SK-N-SH (cell line): Measurements from ENCODE around the gene RGS9BP. TPM values are rescaled to one million over a fixed set of nuclear protein-coding genes. Genes with fewer than 3 reads are reported as not detected.

Source experiments
- CTCF ChIA-PET: fragments of 300-600, 350-600 bp; formaldehyde crosslinking; extraction: SDS; loops from one replicate; lab custom pipeline; 2021; lab: Yijun Ruan, JAX
- POLR2A ChIA-PET: fragments of 350-600 bp; sonication (Branson Sonifier 250); formaldehyde crosslinking; extraction: SDS; loops from one replicate; lab custom pipeline; 2020; ENCODE audit warnings: antibody characterized with exemption, inconsistent platforms; lab: Yijun Ruan, JAX
- DNase-seq: peaks from one replicate; pipeline ENCODE4 v3.0.0; 2012
- H2AFZ ChIP-seq: fragments of 200-600 bp; sonication (generic); 2 replicates; pipeline ENCODE4 v1.8.1; 2016; ENCODE audit warnings: antibody characterized with exemption, mild to moderate bottlenecking, low read depth
- H3F3A ChIP-seq: fragments of 200-600 bp; sonication (generic); replicated peaks from 2 replicates; pipeline ENCODE3; 2016; ENCODE audit warnings: antibody characterized with exemption, mild to moderate bottlenecking; ENCODE audit not compliant: insufficient read depth
- H3K27ac ChIP-seq, 2 experiments: fragments of 200-500 bp in 1 of 2; fragments of 200-600 bp in 1 of 2; sonication (Bioruptor generic) in 1 of 2; sonication (generic), shearing (Covaris generic) in 1 of 2; 2 replicates each; pipeline versions ENCODE4 v1.5.1 to v1.6.1; 2014 to 2016; ENCODE audit warnings: low read depth in 2 of 2, inconsistent platforms in 1 of 2, low read length in 1 of 2, mild to moderate bottlenecking in 1 of 2, mixed read lengths in 1 of 2
- H3K27me3 ChIP-seq: fragments of 200-600 bp; sonication (generic), shearing (Covaris generic); 2 replicates; pipeline ENCODE4 v1.6.1; 2016; ENCODE audit warnings: mixed run types; ENCODE audit not compliant: insufficient read depth
- H3K36me3 ChIP-seq, 2 experiments: fragments of 200-500 bp in 1 of 2; fragments of 200-600 bp in 1 of 2; sonication (Bioruptor generic) in 1 of 2; sonication (generic) in 1 of 2; replicated peaks in 1 of 2; 2 replicates each; pipeline versions ENCODE3 to v1.5.1; 2014 to 2016; ENCODE audit warnings: low read length in 1 of 2, mild to moderate bottlenecking in 1 of 2; ENCODE audit not compliant: insufficient read depth in 2 of 2, control insufficient read depth in 1 of 2
- H3K4me1 ChIP-seq, 2 experiments: fragments of 200-500 bp in 1 of 2; fragments of 200-600 bp in 1 of 2; sonication (Bioruptor generic) in 1 of 2; sonication (generic), shearing (Covaris generic) in 1 of 2; 2 replicates each; pipeline versions ENCODE4 v1.5.1 to v1.6.1; 2014 to 2016; ENCODE audit warnings: low read depth in 1 of 2, low read length in 1 of 2, mixed run types in 1 of 2; ENCODE audit not compliant: insufficient read depth in 2 of 2, control insufficient read depth in 1 of 2
- H3K4me2 ChIP-seq: fragments of 200-600 bp; sonication (generic), shearing (Covaris generic); 2 replicates; pipeline ENCODE4 v1.6.1; 2017; ENCODE audit warnings: mixed run types
- H3K4me3 ChIP-seq, 2 experiments: fragments of 200-500 bp in 1 of 2; fragments of 200-600 bp in 1 of 2; sonication (Bioruptor generic) in 1 of 2; sonication (generic), shearing (Covaris generic) in 1 of 2; 2 replicates each; pipeline versions ENCODE4 v1.5.1 to v1.8.1; 2014 to 2016; ENCODE audit warnings: low read depth in 2 of 2, inconsistent platforms in 1 of 2, low read length in 1 of 2, mild to moderate bottlenecking in 1 of 2, mixed read lengths in 1 of 2, moderate library complexity in 1 of 2
- H3K79me2 ChIP-seq: fragments of 200-600 bp; sonication (generic); 2 replicates; pipeline ENCODE4 v1.8.1; 2017; ENCODE audit warnings: mild to moderate bottlenecking; ENCODE audit not compliant: insufficient read depth
- H3K9ac ChIP-seq: fragments of 200-600 bp; sonication (generic); 2 replicates; pipeline ENCODE4 v1.6.1; 2017; ENCODE audit warnings: mixed run types
- H3K9me2 ChIP-seq: fragments of 200-600 bp; sonication (generic); 2 replicates; pipeline ENCODE4 v1.6.1; 2017; ENCODE audit warnings: mixed run types
- H3K9me3 ChIP-seq: fragments of 200-600 bp; sonication (generic); 2 replicates; pipeline ENCODE4 v1.6.1; 2017; ENCODE audit warnings: mixed run types, mild to moderate bottlenecking, moderate library complexity
- H4K20me1 ChIP-seq: fragments of 200-600 bp; sonication (generic); 2 replicates; pipeline ENCODE4 v1.6.1; 2017; ENCODE audit warnings: mild to moderate bottlenecking, mixed run types; ENCODE audit not compliant: insufficient read depth
- ELF1 ChIP-seq: IDR thresholded peaks from 2 replicates; pipeline ENCODE4 v1.4.0; 2012
- FOSL2 ChIP-seq: IDR thresholded peaks from 2 replicates; pipeline ENCODE4 v1.4.0; 2012; ENCODE audit warnings: low read depth, mild to moderate bottlenecking, moderate library complexity, borderline replicate concordance
- GABPA ChIP-seq: IDR thresholded peaks from 2 replicates; pipeline ENCODE4 v1.4.0; 2012; ENCODE audit warnings: low read depth, mild to moderate bottlenecking
- GATA2 ChIP-seq: sonication (generic); formaldehyde crosslinking; IDR thresholded peaks from 2 replicates; pipeline ENCODE4 v1.5.0; 2020; ENCODE audit warnings: mild to moderate bottlenecking, missing genetic modification reagents
- IRF3 ChIP-seq: fragments of 150-350 bp; IDR thresholded peaks from 2 replicates; pipeline ENCODE4 v1.6.1; 2016; ENCODE audit warnings: mild to moderate bottlenecking, low read depth, low read length
- MAX ChIP-seq: IDR thresholded peaks from 2 replicates; pipeline ENCODE4 v1.4.0; 2012; ENCODE audit warnings: low read depth
- MXI1 ChIP-seq: IDR thresholded peaks from 2 replicates; pipeline ENCODE4 v1.6.1; 2012; ENCODE audit warnings: mild to moderate bottlenecking, low read depth, low read length, improper control_type of control experiment
- NFIC ChIP-seq: IDR thresholded peaks from 2 replicates; pipeline ENCODE4 v1.4.0; 2012; ENCODE audit warnings: borderline replicate concordance
- NRF1 ChIP-seq: IDR thresholded peaks from 2 replicates; pipeline ENCODE4 v1.6.1; 2012; ENCODE audit warnings: low read depth, mild to moderate bottlenecking, low read length
- PBX3 ChIP-seq: IDR thresholded peaks from 2 replicates; pipeline ENCODE4; 2012
- POLR2AphosphoS5 ChIP-seq: IDR thresholded peaks from 2 replicates; pipeline ENCODE4 v1.6.1; 2012; ENCODE audit warnings: low read depth, low read length
- RAD21 ChIP-seq: IDR thresholded peaks from 2 replicates; pipeline ENCODE4 v1.6.1; 2012; ENCODE audit warnings: mild to moderate bottlenecking, low read length
- REST ChIP-seq: IDR thresholded peaks from 2 replicates; pipeline ENCODE4 v1.6.1; 2012; ENCODE audit warnings: mild to moderate bottlenecking, low read depth, low read length, moderate library complexity
- RFX5 ChIP-seq: IDR thresholded peaks from 2 replicates; pipeline ENCODE4 v1.6.1; 2012; ENCODE audit warnings: mild to moderate bottlenecking, improper control_type of control experiment, low read length
- RXRA ChIP-seq: IDR thresholded peaks from 2 replicates; pipeline ENCODE4 v1.4.0; 2012; ENCODE audit warnings: low read depth, mild to moderate bottlenecking, borderline replicate concordance
- SIN3A ChIP-seq: IDR thresholded peaks from 2 replicates; pipeline ENCODE4 v1.6.1; 2012; ENCODE audit warnings: low read depth, mild to moderate bottlenecking, low read length, moderate library complexity, borderline replicate concordance
- TCF12 ChIP-seq: IDR thresholded peaks from 2 replicates; pipeline ENCODE4 v1.4.0; 2012
- ZBTB33 ChIP-seq: IDR thresholded peaks from 2 replicates; pipeline ENCODE4 v1.4.0; 2012; ENCODE audit warnings: low read depth, borderline replicate concordance
- WGBS: methylation state at CpG from one replicate; pipeline ENCODE4 v1.1.6; 2017; ENCODE audit warnings: low lambda C conversion rate; 5-methylcytosine and 5-hydroxymethylcytosine counted together
- polyA plus RNA-seq, 3 experiments: library from polyadenylated mRNA; depleted of rRNA; stranded (reverse); fragments of >200 nt; gene quantifications; 2 replicates each; pipeline ENCODE4 v1.2.3, GENCODE V29; 2012

RGS9BP gene
- polyA plus RNA-seq, 1 of the 3 experiments (the other 2 are of a cell fraction) = 0.18 TPM

GRCh38 chr19:32688311-32688710 lies 12.7 kb downstream of the RGS9BP start:
- no peak overlapping the region for H3K9ac ChIP-seq
- H3K4me3 ChIP-seq = no peak overlapping the region
- H3K4me1 ChIP-seq = peaks cover 0 to 15% of the 10 kb centered on the region in 2 experiments; a peak in 3 of 4 replicates
- no peak overlapping the region for H3K27ac ChIP-seq
- 100% methylated on average over 1 of the region's 1 CpG for whole genome bisulfite sequencing
- no peaks in the 10 kb centered on the region for H3K9me3 ChIP-seq
- peaks cover 13% of the 10 kb centered on the region for H3K79me2 ChIP-seq
- CTCF ChIA-PET = no interaction called here
- no peak for TF ChIP-seq REST
- TF ChIP-seq MAX = no peak
- TF ChIP-seq RXRA = no peak
- TF ChIP-seq NFIC = no peak
- TF ChIP-seq GABPA = no peak
- no peak overlapping the region for H3K4me2 ChIP-seq
- POLR2A ChIA-PET = no interaction called here
- no peaks in the 10 kb centered on the region for H3K27me3 ChIP-seq
- peaks cover 0 to under 1% of the 10 kb centered on the region in 2 experiments for H3K36me3 ChIP-seq
- no peaks in the 10 kb centered on the region for H3F3A ChIP-seq
- no peak for DNase-seq
- H3K9me2 ChIP-seq = no peaks in the 10 kb centered on the region
- no peak overlapping the region for H2AFZ ChIP-seq
- H4K20me1 ChIP-seq = no peaks in the 10 kb centered on the region

- DNase-seq = peak; percentile 93
- H3K79me2 ChIP-seq = peaks cover 44% of the 10 kb centered on the region
- H3K27me3 ChIP-seq = no peaks in the 10 kb centered on the region
- no peaks in the 10 kb centered on the region for H3F3A ChIP-seq
- H3K9me3 ChIP-seq = no peaks in the 10 kb centered on the region
- CTCF ChIA-PET = interaction anchor here (0.5 to 1.4 kb wide), 5 partner anchors 10 to 284 kb away, joined by 3 to 8 read pairs (median 3); partner anchors contain the start of gene RGS9BP
- 24% methylated on average over 11 of the region's 32 CpGs for WGBS
- peak within 1 kb of the TSS; percentile 96 for H3K4me2 ChIP-seq
- H3K4me3 ChIP-seq = peak within 1 kb of the TSS; percentile 80 to 84
- H3K9ac ChIP-seq = peak within 1 kb of the TSS; percentile 92
- H4K20me1 ChIP-seq = peaks cover 12% of the 10 kb centered on the region; the same call in 1 of the 2 replicates
- POLR2A ChIA-PET = interaction anchor here (0.7 to 1.3 kb wide), 4 partner anchors 9 to 111 kb away, joined by 3 to 10 read pairs (median 5); partner anchors contain the start of gene PDCD5
- H3K36me3 ChIP-seq = peaks cover 8 to 10% of the 10 kb centered on the region in 2 experiments
- H3K4me1 ChIP-seq = peaks cover 0 to 16% of the 10 kb centered on the region in 2 experiments; a peak in 3 of 4 replicates
- H3K27ac ChIP-seq = peak within 1 kb of the TSS; percentile 50 to 86
- peak within 1 kb of the TSS; percentile 77 for H2AFZ ChIP-seq
- no peaks in the 10 kb centered on the region for H3K9me2 ChIP-seq
- TF ChIP-seq TCF12 = no peak
- no peak for TF ChIP-seq RAD21
- TF ChIP-seq MAX = peak; percentile 58; the same call in 1 of the 2 replicates
- peak; percentile 94 for TF ChIP-seq ZBTB33
- TF ChIP-seq POLR2AphosphoS5 = peak; percentile 87
- no peak for TF ChIP-seq IRF3
- peak; percentile 21; the same call in 1 of the 2 replicates for TF ChIP-seq FOSL2
- 0 out of 2 replicates have a peak, but pooled peaks have one; percentile 29 for TF ChIP-seq NRF1
- peak; percentile 80; the same call in 1 of the 2 replicates for TF ChIP-seq SIN3A
- no peak for TF ChIP-seq RFX5
- TF ChIP-seq MXI1 = peak; percentile 85
- TF ChIP-seq GATA2 = no peak
- peak; percentile 64 for TF ChIP-seq PBX3
- TF ChIP-seq ELF1 = no peak
Observed at GRCh38 chr19:32691291-32691951, 15.8 kb downstream of the RGS9BP start, which contains the start of gene NUDT19. TSS of gene NUDT19 (plus strand) at chr19:32691821. CDS start at chr19:32691961, 140 bp downstream.
